Renal cortex interstitium (tissue), 11 donors: ENCODE data around the gene GRK5. TPM values are rescaled to one million over a fixed set of nuclear protein-coding genes. Genes with fewer than 3 reads are reported as not detected.

Experiments used
- DNase-seq, 11 donors: peaks; one replicate each; pipeline ENCODE4 v3.0.0-alpha.2; 2013; ENCODE audit warnings: low read depth in 9 of 11, low spot score in 4 of 11; ENCODE audit errors: extremely low read depth in 1 of 11
- polyA plus RNA-seq, 3 donors: library from polyadenylated mRNA; unstranded; fragments of 120-200 nt; gene quantifications; one replicate each; pipeline ENCODE4 v1.2.1, GENCODE V29; 2013; ENCODE audit not compliant: insufficient read length in 3 of 3

GRK5 gene
- polyA plus RNA-seq, 3 donors = 16.7 to 19.1 (median 17.5) TPM

GRCh38 chr10:119491966-119492757 is 284.8 kb downstream of the GRK5 start:
- no peak for DNase-seq

GRCh38 chr10:119493155-119493554 is 285.8 kb downstream of the GRK5 start:
- DNase-seq = no peak

- DNase-seq = peak in 2 of 11 donors; percentile 41 to 42
Observed at GRCh38 chr10:119494236-119495020, 287.1 kb downstream of the GRK5 start.

- no peak for DNase-seq
Observed at GRCh38 chr10:119495021-119495505, 287.7 kb downstream of the GRK5 start.

- no peak for DNase-seq
Observed at GRCh38 chr10:119495545-119495944, 288.2 kb downstream of the GRK5 start.

- DNase-seq = no peak
Observed at GRCh38 chr10:119496273-119496672, 288.9 kb downstream of the GRK5 start.

- DNase-seq = no peak
Observed at GRCh38 chr10:119497243-119497642, 289.9 kb downstream of the GRK5 start.

GRCh38 chr10:119498889-119499676 is 291.7 kb downstream of the GRK5 start:
- no peak for DNase-seq

- no peak for DNase-seq
Observed at GRCh38 chr10:119499677-119500002, 292.3 kb downstream of the GRK5 start.

GRCh38 chr10:119500123-119500795 is 292.9 kb downstream of the GRK5 start:
- DNase-seq = no peak

GRCh38 chr10:119500821-119501220 is 293.4 kb downstream of the GRK5 start:
- no peak for DNase-seq

GRCh38 chr10:119501690-119502089 is 294.3 kb downstream of the GRK5 start:
- DNase-seq = no peak

GRCh38 chr10:119502209-119502608 is 294.8 kb downstream of the GRK5 start:
- DNase-seq = no peak

- no peak for DNase-seq
Observed at GRCh38 chr10:119502618-119503155, 295.3 kb downstream of the GRK5 start.

GRCh38 chr10:119503821-119504220 is 296.4 kb downstream of the GRK5 start:
- DNase-seq = no peak

- DNase-seq = no peak
Observed at GRCh38 chr10:119504651-119505050, 297.3 kb downstream of the GRK5 start.

GRCh38 chr10:119505131-119505551 is 297.8 kb downstream of the GRK5 start:
- DNase-seq = no peak
